Activated CD8-positive, alpha-beta memory T cell treated with anti-CD3 and anti-CD28 coated beads, Interleukin-2, amount 50 U/mL, for 24 hours (primary cell): ENCODE results near the gene JPT2.

Experiments
- DNase-seq: peaks from one replicate; pipeline ENCODE4 v3.0.0-alpha.2; 2020; ENCODE audit errors: extremely low read depth

JPT2 gene

GRCh38 chr16:1677942-1678499 lies at the start of gene JPT2:
Gene JPT2 (plus strand): TSS chr16:1678279. CDS start chr16:1678313, 34 bp downstream.
- DNase-seq = peak; percentile 87

GRCh38 chr16:1630450-1631213 lies 47.4 kb upstream of the JPT2 start:
- no peak for DNase-seq

GRCh38 chr16:1631230-1631629 lies 46.8 kb upstream of the JPT2 start:
- DNase-seq = no peak

GRCh38 chr16:1631931-1632637 lies 46.0 kb upstream of the JPT2 start:
- DNase-seq = no peak

- DNase-seq = no peak
Observed at GRCh38 chr16:1632638-1632970, 45.5 kb upstream of the JPT2 start.

- DNase-seq = no peak
Observed at GRCh38 chr16:1633310-1633709, 44.8 kb upstream of the JPT2 start.

GRCh38 chr16:1634541-1634940 lies 43.5 kb upstream of the JPT2 start:
- no peak for DNase-seq

GRCh38 chr16:1635070-1635469 lies 43.0 kb upstream of the JPT2 start:
- DNase-seq = no peak

GRCh38 chr16:1637526-1637925 lies 40.6 kb upstream of the JPT2 start:
- no peak for DNase-seq

- DNase-seq = no peak
Observed at GRCh38 chr16:1638757-1639156, 39.3 kb upstream of the JPT2 start.

- DNase-seq = no peak
Observed at GRCh38 chr16:1639282-1639681, 38.8 kb upstream of the JPT2 start.

GRCh38 chr16:1639860-1640259 lies 38.2 kb upstream of the JPT2 start:
- DNase-seq = no peak

- no peak for DNase-seq
Observed at GRCh38 chr16:1640261-1640941, 37.7 kb upstream of the JPT2 start.

- DNase-seq = no peak
Observed at GRCh38 chr16:1641261-1641660, 36.8 kb upstream of the JPT2 start.

GRCh38 chr16:1642148-1642547 lies 35.9 kb upstream of the JPT2 start:
- DNase-seq = no peak

- DNase-seq = no peak
Observed at GRCh38 chr16:1642753-1643152, 35.3 kb upstream of the JPT2 start.

GRCh38 chr16:1643521-1643920 lies 34.6 kb upstream of the JPT2 start:
- no peak for DNase-seq

GRCh38 chr16:1645914-1646525 lies 32.1 kb upstream of the JPT2 start:
- peak; percentile 15 for DNase-seq

GRCh38 chr16:1647856-1648255 lies 30.2 kb upstream of the JPT2 start:
- DNase-seq = no peak

GRCh38 chr16:1650131-1650530 lies 27.9 kb upstream of the JPT2 start:
- DNase-seq = no peak

- DNase-seq = no peak
Observed at GRCh38 chr16:1651094-1651973, 26.7 kb upstream of the JPT2 start.
